Stimulated activated CD4-positive, alpha-beta T cell treated with anti-CD3 and anti-CD28 coated beads, TNF-alpha, amount 100 ng/mL, for 4 hours (primary cell): ENCODE results near the gene CUL9.

Source experiments
- DNase-seq, 3 experiments: peaks; one replicate each; pipeline ENCODE4 v3.0.0-alpha.2; 2020; ENCODE audit warnings: low read depth in 3 of 3

CUL9 gene

DNA sequence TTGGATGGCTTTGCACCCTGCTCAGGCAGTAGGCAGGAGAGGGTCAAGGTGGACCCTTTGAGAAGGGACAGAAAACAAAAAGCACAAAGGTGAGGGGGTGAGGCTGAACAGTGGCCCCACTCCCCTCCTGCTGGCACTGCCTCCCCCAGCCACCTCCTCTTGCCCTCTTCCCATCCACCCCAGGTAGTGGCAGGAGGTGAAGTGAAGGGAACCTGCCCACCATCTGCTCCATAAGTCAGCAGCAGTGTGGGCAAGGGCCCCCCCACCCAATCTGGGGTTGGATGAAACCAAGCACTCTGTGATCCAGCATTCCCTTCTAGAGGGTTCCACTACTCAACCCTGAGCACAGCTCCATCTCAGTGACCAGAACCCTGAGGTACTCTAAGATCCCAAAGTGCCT lies 89.9 kb downstream of the CUL9 start:
- no peak for DNase-seq

GRCh38 chr6:43273707-43274106 lies 91.7 kb downstream of the CUL9 start:
- no peak for DNase-seq
